SW480 (cell line): ENCODE measurements around the gene PUDP.
"Not testable (repeated sequence)": the region's sequence is repeated elsewhere in the genome, so short reads cannot be mapped to it uniquely, and the experiment has no call there.

Experiments
- DNase-seq: peaks from one replicate; pipeline ENCODE4 v3.0.0-alpha.2; 2016; ENCODE audit warnings: low spot score

PUDP gene

DNA sequence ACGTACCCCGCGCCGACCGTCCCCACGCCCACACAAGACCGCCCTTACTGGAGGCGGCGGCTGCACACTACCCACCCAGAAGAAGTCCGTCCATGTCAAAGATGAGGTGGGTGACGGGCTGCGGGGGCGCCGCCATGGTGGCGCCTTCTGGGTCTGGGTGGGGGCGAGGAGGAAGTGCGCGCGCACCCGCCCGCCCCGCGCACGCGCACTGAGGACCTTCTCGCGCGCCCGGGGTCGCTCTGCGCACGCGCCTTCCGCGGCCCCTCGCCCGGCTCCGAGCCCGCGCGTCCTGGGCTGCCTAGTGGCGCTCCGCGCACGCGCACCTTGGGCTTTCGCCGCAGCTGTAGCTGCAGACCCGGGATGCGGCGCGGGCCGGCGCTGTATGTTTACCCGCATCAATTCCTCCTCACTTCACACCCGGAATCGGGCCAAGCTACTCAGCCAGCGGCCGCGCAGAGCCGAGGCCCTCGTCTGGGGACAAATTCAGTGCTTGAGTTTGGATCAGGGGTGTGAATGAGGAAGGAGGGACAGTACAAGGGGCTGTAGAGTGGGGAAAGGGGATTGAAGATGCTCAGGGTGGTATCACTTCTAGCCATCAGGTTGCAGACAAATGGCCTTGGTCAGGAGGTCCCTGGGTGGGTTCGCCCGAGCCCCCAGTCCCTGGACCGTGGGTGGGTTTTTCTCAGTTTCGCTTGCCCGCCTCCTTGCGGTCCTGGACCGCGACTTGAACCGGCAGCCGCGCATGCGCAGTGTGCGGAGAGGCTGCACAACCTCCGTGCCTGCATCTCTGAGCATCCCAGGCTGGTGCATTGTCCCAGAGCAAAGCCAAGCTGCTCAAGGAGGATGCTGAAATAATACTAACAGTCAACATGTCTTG, at the start of gene PUDP:
PUDP (minus strand) TSS at position 176 of the 877 bp plus-strand sequence; CDS start at position 136, 40 bp downstream.
- DNase-seq: no peak

- no peak for DNase-seq
These were observed 46.7 kb upstream of the PUDP start for GRCh38 chrX:7194606-7195005.

GRCh38 chrX:7192871-7193270, 44.9 kb upstream of the PUDP start:
- DNase-seq: no peak

- no peak for DNase-seq
These were observed 43.7 kb upstream of the PUDP start for GRCh38 chrX:7191681-7192110.

GRCh38 chrX:7190157-7190556, 42.2 kb upstream of the PUDP start:
- DNase-seq: no peak

- DNase-seq: no peak
These were observed 40.7 kb upstream of the PUDP start for GRCh38 chrX:7188672-7189071.

GRCh38 chrX:7184816-7185215, 36.9 kb upstream of the PUDP start:
- DNase-seq: no peak

DNA sequence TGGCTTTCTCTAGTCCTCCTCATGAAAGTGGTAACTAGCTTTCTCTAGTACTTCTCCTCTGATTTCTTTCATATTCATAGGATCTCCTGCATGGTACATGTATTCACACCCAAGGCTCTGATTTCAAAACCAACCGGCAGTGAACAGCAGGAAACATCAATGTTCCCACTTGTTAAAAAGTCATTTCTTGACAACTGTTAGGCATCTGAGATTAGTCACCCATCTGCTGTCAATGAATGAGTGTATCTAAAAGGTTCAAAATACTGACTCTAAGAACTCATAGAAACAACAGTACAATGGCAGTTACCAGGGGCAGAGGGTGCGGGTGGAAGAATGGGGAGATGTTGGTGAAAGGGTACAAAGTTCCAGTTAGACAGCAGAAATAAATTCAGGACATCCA, 31.5 kb upstream of the PUDP start:
- no peak for DNase-seq

- DNase-seq: not testable (repeated sequence)
These were observed 30.9 kb upstream of the PUDP start for GRCh38 chrX:7178859-7179258.

DNA sequence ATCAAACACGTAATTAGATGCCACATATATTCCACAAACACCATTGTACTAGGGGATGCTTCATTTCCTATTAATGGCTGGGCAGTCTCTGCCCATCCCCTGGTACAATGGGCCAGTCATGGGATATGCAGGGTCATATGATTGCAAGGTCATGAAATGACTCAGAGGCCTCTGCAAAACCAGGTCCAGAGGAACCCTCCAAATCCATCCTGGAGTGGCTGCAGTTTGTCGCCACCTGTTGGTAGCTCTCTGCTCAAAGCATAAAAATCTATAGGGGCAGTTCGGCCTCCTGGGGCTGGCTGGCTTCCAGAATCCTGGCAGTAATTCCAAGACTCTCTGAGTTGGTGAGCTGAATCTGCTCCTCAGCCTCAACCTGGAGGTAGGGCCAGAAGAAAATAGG, 22.9 kb upstream of the PUDP start:
- DNase-seq: no peak

DNA sequence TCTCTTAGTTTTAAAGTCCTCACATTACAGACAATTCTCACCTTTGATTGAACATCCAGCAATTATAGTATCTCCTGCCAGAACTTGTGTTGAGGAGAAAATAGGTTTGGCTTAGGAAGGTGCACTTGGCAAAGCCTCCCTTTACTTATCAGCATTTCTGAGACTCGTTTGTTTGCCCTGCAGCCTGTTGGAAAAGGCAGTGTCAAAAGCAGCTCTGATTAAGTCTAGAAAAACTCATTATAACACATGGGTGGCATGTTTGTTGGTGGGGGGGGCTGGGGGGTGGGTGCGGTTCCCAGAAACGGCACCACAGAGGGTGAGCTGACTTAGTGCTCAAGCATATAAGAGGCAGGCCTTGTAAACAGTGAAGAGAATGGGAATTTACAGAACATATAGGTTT, 21.7 kb upstream of the PUDP start:
- DNase-seq: no peak

DNA sequence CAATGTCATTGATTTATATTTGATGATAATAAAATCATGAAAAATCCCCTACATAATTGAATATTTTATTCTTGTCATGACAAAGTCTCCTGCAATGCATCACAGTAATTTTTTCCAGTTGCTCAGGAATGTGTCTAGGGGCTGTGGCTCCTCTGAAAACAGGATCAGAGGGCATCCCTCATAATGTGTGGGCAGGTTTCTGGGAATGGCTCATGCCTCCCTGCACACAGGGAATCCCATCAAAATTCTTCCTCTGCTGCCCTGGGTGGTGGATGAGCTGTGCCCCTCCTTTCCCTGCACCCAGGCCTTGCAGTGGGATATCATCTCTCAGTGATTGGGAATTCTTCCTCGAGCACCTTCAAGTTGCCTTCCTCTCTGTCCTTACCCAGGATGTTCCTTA, 20.4 kb upstream of the PUDP start:
- DNase-seq: no peak

- DNase-seq: no peak
These were observed 16.2 kb upstream of the PUDP start for GRCh38 chrX:7164174-7164573.

- DNase-seq: no peak
These were observed 15.3 kb upstream of the PUDP start for GRCh38 chrX:7163146-7163677.

- no peak for DNase-seq
These were observed 11.4 kb upstream of the PUDP start for GRCh38 chrX:7159149-7159861.

DNA sequence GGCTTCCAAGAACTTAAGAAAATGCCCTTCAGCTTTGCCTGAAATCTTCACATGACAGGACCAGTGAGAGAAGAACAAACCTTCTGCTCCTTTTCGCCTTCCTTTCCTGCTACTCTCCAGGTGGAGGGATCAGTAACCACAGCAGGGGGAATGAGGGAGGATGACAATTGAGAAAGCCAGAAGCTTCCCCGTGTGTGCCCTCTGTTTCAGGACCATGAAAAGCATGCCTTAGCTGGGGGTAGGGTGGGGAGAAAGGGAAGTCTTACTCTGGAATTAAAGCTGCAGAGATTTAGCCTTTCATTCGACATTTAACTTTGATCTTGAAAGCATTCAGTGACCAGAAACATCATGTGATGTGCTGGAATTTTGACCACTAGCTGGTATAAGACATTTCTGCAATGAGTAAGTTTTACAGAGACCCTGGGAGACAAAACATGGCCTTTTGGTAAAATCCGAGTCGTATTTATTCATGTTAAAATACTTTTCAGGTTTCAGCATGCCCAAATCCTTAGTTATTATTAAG, 10.6 kb upstream of the PUDP start:
- DNase-seq: no peak

DNA sequence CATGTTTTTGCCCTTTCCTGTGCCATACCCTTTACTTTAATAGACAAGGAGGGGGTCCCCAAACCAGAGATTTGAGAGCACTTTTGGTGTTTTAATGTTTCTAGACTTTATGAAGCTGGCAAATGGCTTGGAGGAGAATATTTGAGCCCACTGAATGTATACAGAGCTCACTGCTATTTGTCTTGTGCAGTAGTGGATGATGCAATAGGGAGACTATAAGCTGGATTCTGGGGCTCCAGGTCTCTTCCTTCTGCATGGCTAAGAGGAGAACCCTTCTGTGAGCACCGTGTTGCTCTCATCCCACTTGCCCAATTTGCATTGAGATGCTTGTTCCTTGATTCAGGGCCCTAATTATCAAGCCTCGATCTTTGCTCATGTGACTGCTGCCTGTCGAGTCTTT, 8.9 kb upstream of the PUDP start:
- DNase-seq: no peak

DNA sequence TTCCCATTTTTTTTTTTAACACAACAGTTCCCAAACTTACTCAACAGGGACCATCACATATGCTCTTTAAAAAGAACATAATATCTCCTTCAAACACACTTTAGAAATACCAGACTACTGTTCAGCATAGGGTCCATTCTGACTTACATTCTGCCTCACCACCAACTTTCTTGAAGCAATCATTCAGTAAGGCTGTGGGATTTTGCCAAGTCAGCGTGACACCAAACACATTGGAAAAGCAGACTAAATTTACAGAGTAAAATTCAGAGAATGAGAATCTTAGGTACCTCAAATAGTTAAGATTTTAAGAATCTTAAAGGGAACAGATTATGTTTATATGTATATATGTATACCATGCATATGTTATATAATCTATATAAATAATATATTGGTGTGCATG, 7.2 kb upstream of the PUDP start:
- no peak for DNase-seq

GRCh38 chrX:7154041-7154597, 6.2 kb upstream of the PUDP start:
- no peak for DNase-seq

DNA sequence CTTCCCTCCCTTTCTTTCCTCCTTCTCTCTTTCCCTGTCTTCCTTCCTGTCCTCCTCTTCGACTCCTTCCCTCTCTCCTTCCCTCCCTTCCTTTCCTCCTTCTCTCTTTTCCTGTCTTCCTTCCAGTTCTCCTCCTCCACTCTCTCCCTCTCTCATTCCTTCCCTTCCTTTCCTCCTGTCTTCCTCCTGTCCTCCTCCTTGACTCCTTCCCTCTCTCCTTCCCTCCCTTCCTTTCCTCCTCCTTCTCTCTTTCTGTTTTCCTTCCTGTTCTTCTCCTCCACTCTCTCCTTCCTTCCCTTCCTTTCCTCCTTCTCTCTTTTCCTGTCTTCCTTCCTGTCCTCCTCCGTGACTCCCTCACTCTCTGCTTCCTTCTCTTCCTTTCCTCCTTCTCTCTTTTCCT, 5.3 kb upstream of the PUDP start:
- DNase-seq: no peak

DNA sequence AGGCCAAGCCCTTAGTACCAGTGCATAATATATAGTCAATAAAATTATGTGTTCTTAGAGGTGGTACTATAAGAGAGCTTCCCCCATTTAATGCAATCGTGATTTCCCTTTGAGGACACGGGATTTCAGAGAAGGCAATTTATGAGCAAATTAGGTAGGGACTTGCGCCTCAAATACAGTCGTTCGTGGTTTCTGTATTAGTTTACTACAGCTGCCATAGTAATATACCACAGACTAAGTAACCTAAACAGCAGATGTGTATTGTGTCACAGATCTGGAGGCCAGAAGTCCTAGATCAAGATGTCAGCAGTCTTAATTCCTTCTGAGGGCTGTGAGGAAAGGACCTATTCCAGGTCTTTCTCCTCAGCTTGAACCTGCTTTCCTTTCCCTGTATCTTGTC, 1.5 kb upstream of the PUDP start:
- no peak for DNase-seq

DNA sequence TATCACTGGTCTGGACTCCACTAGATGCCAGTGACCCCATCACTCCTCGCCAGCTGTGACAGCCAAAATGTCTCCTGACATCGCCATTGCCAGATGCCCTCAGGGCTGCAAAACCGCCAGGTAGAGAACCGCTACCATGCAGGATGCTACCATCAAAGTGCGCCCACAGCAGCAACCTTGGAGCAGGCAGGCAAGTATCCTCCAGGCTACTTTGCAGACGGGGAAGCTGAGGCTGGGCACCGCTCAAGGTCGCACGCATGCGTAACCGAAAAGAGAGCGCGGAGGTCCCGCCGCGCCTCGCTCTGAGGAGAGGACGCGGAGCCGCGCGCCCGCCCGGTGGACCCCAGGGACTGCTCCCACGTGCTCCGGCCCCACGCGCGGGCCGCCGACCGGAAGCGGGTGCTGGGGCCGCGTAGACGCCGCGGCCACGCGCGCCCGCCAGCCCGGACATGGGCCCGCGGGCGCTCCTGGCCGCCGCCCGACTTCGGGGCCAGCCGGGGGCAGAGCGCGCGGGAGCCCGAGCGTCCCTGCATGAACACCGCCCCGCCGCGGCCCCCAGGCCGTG, 458 bp downstream of the PUDP start, which contains the start of gene STS:
STS (plus strand) TSS at position 300 of the 565 bp plus-strand sequence. CDS start 105,488 bp downstream, outside the sequence.
- DNase-seq: no peak
